HG02571 (cell line): ENCODE data around the gene ADPGK.
"Not testable (repeated sequence)": the region's sequence is repeated elsewhere in the genome, so short reads cannot be mapped to it uniquely, and the experiment has no call there.

Experiments used
- ATAC-seq: cut with Tn5 transposase; IDR thresholded peaks from one replicate; pipeline ENCODE4 v1.9.1; 2021; ENCODE audit warnings: mild to moderate bottlenecking, moderate library complexity; ENCODE audit not compliant: unreplicated experiment

ADPGK gene

GRCh38 chr15:72751751-72752455, 31.7 kb downstream of the ADPGK start:
- no peak for ATAC-seq

- no peak for ATAC-seq
Measured at GRCh38 chr15:72749700-72750099, 33.9 kb downstream of the ADPGK start.

GRCh38 chr15:72740219-72740618, 43.3 kb downstream of the ADPGK start:
- ATAC-seq = no peak

- no peak for ATAC-seq
Measured at GRCh38 chr15:72737723-72738122, 45.8 kb downstream of the ADPGK start.

GRCh38 chr15:72737061-72737460, 46.5 kb downstream of the ADPGK start:
- no peak for ATAC-seq

GRCh38 chr15:72735111-72735510, 48.4 kb downstream of the ADPGK start:
- no peak for ATAC-seq

- ATAC-seq = no peak
Measured at GRCh38 chr15:72733941-72734738, 49.4 kb downstream of the ADPGK start.

- no peak for ATAC-seq
Measured at GRCh38 chr15:72732516-72732915, 51.0 kb downstream of the ADPGK start.

- ATAC-seq = no peak
Measured at GRCh38 chr15:72732086-72732485, 51.5 kb downstream of the ADPGK start.

GRCh38 chr15:72728821-72729220, 54.7 kb downstream of the ADPGK start:
- no peak for ATAC-seq

- not testable (repeated sequence) for ATAC-seq
Measured at GRCh38 chr15:72728249-72728648, 55.3 kb downstream of the ADPGK start.

GRCh38 chr15:72727154-72727553, 56.4 kb downstream of the ADPGK start:
- no peak for ATAC-seq

GRCh38 chr15:72725851-72726250, 57.7 kb downstream of the ADPGK start:
- ATAC-seq = not testable (repeated sequence)

- no peak for ATAC-seq
Measured at GRCh38 chr15:72725446-72725845, 58.1 kb downstream of the ADPGK start.

- ATAC-seq = no peak
Measured at GRCh38 chr15:72724028-72724427, 59.5 kb downstream of the ADPGK start.

- no peak for ATAC-seq
Measured at GRCh38 chr15:72722071-72722696, 61.4 kb downstream of the ADPGK start.

GRCh38 chr15:72708551-72709303, 74.8 kb downstream of the ADPGK start:
- not testable (repeated sequence) for ATAC-seq

- no peak for ATAC-seq
Measured at GRCh38 chr15:72706266-72706665, 77.3 kb downstream of the ADPGK start.
